ENCODE results near the gene NLRP3.

GRCh38 chr1:247469141-247469535 lies 53.2 kb downstream of the NLRP3 start:
- TF ChIP-seq CTCF (IDR thresholded peaks at IDR 0.05) = no peak
- no peak for TF ChIP-seq POLR2AphosphoS5 (IDR thresholded peaks at IDR 0.05)
- no peak for TF ChIP-seq POLR2A (IDR thresholded peaks at IDR 0.05)

Measured in prostate gland (tissue), 2 donors.